MG63 (cell line): ENCODE results near the gene ROBO4. TPM values are rescaled to one million over a fixed set of nuclear protein-coding genes. Genes with fewer than 3 reads are reported as not detected.

Experiments used
- DNase-seq: peaks from one replicate; pipeline ENCODE4 v3.0.0-alpha.2; 2020
- H3K27me3 ChIP-seq: fragments of 250-450 bp; sonication (Bioruptor Pico); 2 replicates; pipeline ENCODE4 v1.5.1; 2020; ENCODE audit warnings: mild to moderate bottlenecking, moderate library complexity
- H3K36me3 ChIP-seq: fragments of 250-450 bp; sonication (Bioruptor Pico); 2 replicates; pipeline ENCODE4 v1.5.1; 2020; ENCODE audit warnings: mild to moderate bottlenecking, moderate library complexity
- H3K4me3 ChIP-seq: fragments of 250-450 bp; sonication (Bioruptor Pico); 2 replicates; pipeline ENCODE4 v1.5.1; 2020; ENCODE audit warnings: mild to moderate bottlenecking, moderate library complexity
- H3K9me3 ChIP-seq: fragments of 250-450 bp; sonication (Bioruptor Pico); 2 replicates; pipeline ENCODE4 v1.5.1; 2020; ENCODE audit warnings: mild to moderate bottlenecking, moderate library complexity
- total RNA-seq: library from RNA; depleted of rRNA; stranded (reverse); fragments of >200 nt; shearing (Covaris generic); gene quantifications from 2 replicates; pipeline ENCODE4 v1.2.3, GENCODE V29; 2014; ENCODE audit warnings: low replicate concordance

ROBO4 gene
- total RNA-seq, 1 experiment from 2014 or later, result 13.7 TPM

DNA sequence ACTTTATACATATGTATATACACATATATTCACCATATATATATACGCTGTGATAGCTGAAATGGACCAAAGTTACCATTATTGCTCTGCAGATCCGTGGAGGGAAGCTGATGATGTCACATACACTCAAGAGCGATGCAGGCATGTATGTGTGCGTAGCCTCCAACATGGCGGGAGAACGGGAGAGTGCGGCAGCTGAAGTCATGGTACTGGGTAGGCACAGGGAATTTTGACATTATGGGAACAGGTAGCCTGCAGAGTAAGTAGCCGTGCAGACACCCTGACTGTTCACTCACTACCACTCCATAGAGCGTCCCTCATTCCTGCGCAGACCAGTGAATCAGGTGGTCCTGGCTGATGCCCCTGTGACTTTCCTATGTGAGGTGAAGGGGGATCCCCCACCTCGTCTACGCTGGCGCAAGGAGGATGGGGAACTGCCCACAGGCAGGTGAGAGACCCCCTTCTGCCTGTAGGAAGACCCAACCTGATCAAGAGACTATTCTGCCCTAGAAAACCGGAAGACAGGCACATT lies 27.7 kb downstream of the ROBO4 start:
- no peaks in the 10 kb centered on the region for H3K9me3 ChIP-seq
- H3K4me3 ChIP-seq, result no peak overlapping the region
- peaks cover 46% of the 10 kb centered on the region for H3K27me3 ChIP-seq
- DNase-seq, result no peak
- no peaks in the 10 kb centered on the region for H3K36me3 ChIP-seq

DNA sequence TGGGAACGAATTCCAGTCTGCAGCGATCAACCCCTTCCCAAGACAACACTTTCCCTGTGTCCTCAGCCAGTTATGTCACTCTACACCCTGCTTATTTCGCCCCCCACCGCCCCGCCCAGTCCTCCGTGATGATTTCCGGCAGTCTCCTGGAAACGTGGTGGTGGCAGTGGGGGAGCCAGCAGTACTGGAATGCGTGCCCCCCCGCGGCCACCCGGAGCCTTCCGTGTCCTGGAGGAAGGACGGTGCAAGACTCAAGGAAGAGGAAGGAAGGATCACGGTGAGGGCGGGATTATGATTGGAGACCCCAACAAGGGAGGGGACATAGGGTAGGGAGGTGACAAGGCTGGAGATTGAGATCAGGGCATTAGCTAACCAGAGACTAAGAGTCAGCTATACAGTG lies 28.3 kb downstream of the ROBO4 start:
- Histone ChIP-seq H3K27me3 (peaks cover 52% of the 10 kb centered on the region), H3K4me3 (no peak overlapping the region), H3K9me3 (no peaks in the 10 kb centered on the region), H3K36me3 (no peaks in the 10 kb centered on the region)
- DNase-seq, result no peak

DNA sequence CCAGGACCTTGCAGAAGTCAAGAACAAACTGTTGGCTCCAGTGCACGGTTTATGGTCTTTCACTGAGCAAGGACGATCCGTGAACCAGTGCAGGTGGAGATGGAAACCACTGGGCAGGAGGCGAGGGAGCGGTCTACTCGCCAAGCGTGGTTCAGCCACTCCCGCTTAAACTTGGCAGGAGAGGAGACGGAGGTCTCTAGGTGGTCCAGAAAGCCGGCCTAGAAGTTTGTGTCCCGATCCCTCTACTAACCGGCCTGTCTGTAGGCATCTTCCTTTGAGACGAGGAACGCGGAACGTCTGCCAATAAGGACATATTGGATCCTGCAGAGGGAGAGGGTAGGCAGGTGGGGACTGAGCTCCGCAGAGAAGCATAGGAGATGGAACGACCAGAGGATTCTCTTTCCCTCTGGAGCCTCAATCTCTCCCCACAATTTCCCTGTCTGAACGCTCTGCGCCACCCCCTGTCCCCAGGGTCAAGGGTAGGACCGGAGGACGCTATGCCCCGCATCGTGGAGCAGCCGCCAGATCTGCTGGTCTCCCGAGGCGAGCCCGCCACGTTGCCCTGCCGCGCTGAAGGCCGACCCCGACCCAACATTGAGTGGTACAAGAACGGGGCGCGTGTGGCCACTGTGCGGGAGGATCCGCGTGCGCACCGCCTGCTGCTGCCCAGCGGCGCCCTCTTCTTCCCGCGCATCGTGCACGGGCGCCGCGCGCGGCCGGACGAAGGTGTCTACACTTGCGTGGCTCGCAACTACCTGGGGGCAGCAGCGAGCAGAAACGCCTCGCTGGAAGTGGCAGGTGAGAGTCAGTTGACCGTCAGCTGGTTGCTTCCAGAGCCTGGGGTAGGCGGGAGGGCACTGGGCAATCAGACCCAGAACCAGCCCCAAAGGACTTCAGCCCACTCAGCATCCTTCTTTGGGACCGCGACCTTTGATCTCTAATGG lies 29.1 kb downstream of the ROBO4 start:
- Histone ChIP-seq H3K36me3 (no peaks in the 10 kb centered on the region), H3K27me3 (peaks cover 56% of the 10 kb centered on the region), H3K4me3 (no peak overlapping the region), H3K9me3 (no peaks in the 10 kb centered on the region)
- DNase-seq, result no peak

DNA sequence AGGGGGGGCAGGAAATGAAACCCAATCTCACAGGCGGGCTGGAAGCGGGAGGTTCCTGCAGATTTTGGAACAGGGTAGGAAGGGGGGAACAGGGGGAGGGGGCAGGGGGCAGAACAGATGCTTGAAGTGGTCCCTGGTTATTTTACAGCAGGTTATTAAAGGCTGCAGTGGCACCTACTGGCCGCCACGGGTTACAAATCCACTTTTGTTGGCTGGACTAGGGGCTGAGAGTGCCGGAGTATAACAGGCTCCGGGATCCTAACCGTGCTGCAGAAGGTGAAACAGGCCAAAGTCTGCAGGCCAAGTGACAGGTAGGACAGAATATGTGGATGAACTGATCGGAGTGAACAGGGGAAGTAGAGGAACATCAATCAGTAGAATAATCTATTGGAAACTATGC lies 30.0 kb downstream of the ROBO4 start:
- H3K27me3 ChIP-seq, result peaks cover 63% of the 10 kb centered on the region
- H3K9me3 ChIP-seq, result no peaks in the 10 kb centered on the region
- peak; percentile 37 for DNase-seq
- H3K36me3 ChIP-seq, result no peaks in the 10 kb centered on the region
- no peak overlapping the region for H3K4me3 ChIP-seq

DNA sequence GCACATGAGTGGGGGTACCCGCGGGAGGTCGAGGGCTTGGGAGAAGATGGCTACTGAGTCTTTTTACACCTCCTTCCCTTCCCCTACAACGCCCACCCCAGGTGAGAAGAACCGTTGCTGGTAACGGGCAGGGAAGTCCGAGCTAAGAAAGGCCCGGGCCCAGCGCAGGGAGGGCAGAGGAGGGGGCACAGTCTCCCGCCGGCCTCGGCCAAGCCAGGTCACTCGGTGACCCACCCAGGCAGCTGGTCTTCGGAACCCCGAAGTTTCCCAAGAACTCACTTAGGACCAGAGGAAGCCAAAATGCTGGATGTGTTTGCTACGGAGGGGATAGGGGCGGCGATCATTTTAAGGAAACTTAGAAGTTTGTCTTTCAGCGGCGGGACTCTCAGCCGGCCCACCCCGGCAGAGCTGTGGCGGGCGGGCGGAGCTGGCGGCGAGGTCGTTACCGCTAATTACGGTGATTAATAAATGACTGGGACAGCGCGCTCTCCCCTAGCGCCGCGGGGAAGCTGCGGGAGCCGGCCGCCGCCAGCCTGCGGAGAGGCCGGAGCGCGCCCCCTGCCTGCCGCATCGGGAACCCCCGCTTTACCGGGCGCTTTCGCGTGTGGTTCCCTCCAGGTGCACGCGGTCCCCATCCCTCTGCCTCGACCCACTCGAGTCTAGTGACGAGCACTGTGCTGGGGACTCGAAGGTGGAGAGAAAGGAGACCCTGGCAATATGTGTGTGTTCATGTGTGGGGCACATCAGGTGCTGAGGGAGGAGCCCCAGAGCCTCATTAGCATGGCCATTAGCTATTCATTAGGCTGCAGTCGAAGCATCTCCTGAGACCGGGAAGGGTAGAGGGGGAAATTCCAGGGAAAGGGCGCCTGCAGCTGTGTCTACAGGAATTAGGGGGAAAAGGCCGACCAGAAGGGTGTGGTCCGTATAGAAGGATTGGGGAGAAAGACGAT lies 31.5 kb downstream of the ROBO4 start:
- H3K36me3 ChIP-seq, result no peaks in the 10 kb centered on the region
- peak; percentile 49 for DNase-seq
- no peaks in the 10 kb centered on the region for H3K9me3 ChIP-seq
- H3K4me3 ChIP-seq, result peak overlapping the region; percentile 11; the same call in 1 of the 2 replicates
- H3K27me3 ChIP-seq, result peaks cover 66% of the 10 kb centered on the region

DNA sequence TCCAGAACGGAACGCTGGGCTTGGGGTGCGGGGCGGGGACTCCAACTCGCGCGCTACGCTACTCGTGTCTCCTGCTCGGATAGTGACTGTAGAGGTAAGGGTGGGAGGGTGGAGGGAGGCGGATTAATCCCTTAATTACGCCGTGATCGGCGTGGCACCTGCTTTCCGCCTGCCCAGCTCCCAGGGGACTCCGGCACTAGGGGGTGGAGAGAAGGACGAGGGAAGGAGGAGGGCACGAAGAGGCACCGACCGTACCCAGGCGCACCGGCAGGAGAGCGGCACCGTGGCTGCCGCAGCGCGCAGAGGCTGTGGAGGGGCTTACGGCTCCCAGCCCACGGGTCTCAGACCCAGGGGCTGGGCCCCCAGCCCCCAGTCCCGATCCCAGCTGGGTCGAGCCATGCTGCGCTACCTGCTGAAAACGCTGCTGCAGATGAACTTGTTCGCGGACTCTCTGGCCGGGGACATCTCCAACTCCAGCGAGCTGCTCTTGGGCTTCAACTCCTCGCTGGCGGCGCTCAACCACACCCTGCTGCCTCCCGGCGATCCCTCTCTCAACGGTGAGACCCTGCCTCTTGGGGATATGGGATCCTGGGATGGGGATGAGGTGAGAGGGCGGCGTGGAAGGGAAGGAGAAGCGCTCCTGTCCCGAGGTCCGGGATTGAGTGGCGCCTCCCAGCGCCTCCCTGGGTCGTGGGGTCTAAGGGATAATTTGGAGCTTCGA lies 32.3 kb downstream of the ROBO4 start, which contains the start of gene ROBO3:
ROBO3 (plus strand) TSS at position 252 of the 721 bp plus-strand sequence; CDS start at position 398, 146 bp downstream.
- DNase-seq, result no peak
- Histone ChIP-seq H3K4me3 (peak within 1 kb of the TSS; percentile 11; the same call in 1 of the 2 replicates), H3K27me3 (peaks cover 66% of the 10 kb centered on the region), H3K36me3 (no peaks in the 10 kb centered on the region), H3K9me3 (no peaks in the 10 kb centered on the region)

DNA sequence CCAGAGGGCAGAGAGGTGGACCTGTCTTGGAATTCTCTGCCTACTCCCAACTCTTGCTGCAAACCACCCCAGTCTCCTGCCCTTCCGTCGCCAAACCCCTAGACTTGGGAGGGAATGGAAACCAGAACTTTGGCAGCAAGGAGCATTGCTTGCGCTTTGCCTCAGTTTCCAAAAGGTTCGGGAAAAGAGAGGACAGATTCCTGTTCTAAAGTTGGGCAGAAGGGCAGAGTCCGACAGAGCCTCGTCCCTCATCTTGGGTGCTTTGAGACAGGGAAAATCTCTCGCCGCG lies 32.8 kb downstream of the ROBO4 start:
- peaks cover 64% of the 10 kb centered on the region for H3K27me3 ChIP-seq
- DNase-seq, result no peak

DNA sequence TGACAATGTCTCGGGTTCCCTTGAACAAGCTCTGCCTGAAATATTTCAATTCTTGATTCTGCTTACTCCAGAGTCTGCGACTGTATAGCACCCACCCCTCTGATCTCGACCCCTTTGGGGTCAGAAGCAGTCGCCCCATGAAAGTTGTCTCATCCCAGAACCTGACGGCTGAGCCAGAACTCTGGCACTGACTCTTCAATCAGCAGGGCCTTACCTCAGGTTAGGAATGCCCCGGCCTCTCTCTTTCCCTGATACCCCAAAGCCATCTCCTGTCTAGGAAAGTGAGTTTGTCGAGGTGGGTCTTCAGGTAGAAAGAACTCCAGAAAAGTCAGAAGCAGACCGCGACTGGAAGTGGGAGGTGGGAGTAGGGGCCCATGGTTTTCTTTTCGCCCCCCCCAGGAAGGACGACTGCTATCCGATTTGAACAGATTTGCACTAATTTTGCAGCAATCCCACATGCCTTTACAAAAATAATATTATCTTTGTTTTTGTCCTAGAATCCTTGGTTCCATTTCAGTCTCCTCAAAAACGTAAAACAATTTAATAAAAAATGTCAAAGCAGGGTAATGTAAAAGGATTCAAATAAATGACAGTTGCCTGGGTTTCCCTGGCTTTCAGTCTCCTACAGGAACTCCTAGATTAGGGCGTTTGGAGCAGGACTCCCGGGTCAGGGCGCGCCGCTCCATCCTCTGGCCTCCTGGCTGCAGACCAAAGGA lies 33.3 kb downstream of the ROBO4 start:
- Histone ChIP-seq H3K36me3 (no peaks in the 10 kb centered on the region), H3K4me3 (no peak overlapping the region), H3K27me3 (peaks cover 60% of the 10 kb centered on the region), H3K9me3 (no peaks in the 10 kb centered on the region)
- DNase-seq, result no peak

More for the DNA sequence above, 32.8 kb downstream of the ROBO4 start:
- Histone ChIP-seq H3K9me3 (no peaks in the 10 kb centered on the region), H3K4me3 (no peak overlapping the region), H3K36me3 (no peaks in the 10 kb centered on the region)

DNA sequence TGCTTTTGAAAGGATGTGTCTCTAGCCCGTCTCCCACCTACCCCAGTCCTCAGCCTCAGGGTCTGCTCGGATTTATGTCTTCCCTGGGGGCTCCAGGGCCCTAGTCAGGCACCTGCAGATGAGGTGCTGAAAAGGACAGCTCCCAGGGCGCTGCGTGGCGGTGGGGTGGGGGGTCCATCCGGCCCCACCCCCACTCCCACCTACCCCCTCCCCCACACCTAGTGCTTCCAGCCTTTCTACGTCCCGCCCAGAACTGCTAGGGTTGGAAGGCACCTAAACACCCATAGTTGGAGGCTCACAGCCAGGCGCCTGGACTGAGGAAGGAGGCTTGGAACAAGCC lies 33.9 kb downstream of the ROBO4 start:
- no peak for DNase-seq
- no peak overlapping the region for H3K4me3 ChIP-seq

DNA sequence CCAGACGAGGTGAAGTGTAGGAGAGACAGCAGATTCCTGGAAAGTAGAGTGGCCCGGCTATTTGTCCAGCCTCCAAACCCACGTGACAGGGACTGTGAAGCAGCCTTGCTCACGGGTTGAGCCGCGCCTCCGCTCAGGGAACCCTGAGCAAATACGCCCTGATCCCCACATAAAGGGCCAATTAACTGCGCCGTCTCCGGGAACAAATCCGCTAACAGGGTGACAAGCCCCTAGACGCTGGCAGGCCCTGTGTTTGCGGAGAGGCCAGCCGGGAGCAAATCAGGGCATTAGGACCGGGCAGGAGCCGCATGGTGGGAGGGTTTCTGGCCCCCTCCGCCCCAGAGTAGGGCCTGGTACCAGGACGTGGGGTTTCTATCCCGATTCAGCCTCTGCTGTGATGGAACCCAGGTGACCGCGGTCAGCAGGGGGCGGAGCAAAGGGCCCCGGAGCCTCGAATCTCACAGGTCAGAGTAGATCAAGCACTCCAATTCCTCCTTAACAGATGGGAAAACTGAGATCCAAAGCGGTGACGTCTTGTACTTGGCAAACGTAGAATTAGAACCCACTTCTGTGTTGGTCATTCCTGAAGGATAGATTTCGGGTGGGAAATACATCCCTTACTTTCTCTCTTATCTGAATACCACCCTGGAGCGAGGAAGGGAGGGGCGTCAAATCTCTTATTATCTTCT lies 34.4 kb downstream of the ROBO4 start:
- H3K27me3 ChIP-seq, result peaks cover 56% of the 10 kb centered on the region
- H3K4me3 ChIP-seq, result no peak overlapping the region
- no peaks in the 10 kb centered on the region for H3K9me3 ChIP-seq
- DNase-seq, result no peak
- H3K36me3 ChIP-seq, result no peaks in the 10 kb centered on the region

More for the DNA sequence above, 33.9 kb downstream of the ROBO4 start:
- Histone ChIP-seq H3K36me3 (no peaks in the 10 kb centered on the region), H3K9me3 (no peaks in the 10 kb centered on the region), H3K27me3 (peaks cover 57% of the 10 kb centered on the region)

DNA sequence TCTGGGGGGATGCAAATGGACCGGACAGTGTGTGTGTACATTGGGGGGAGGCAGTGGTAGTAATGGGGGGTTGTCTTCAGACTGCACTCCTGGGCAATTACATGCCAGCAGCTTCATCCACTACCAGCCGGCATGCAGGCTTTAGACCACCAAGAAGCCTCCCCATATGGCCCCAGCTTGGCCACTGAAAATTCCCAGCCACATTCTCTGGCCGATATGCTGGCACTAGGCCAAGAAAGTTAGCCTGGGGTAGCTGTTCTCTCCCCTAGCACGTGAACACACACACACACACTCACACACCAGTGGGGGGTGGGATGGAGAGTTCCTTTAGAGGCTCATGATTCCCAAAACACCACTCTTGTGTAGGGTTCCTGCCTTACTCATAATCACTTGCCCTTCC lies 36.0 kb downstream of the ROBO4 start:
- Histone ChIP-seq H3K27me3 (peaks cover 46% of the 10 kb centered on the region), H3K9me3 (no peaks in the 10 kb centered on the region), H3K4me3 (no peak overlapping the region), H3K36me3 (no peaks in the 10 kb centered on the region)
- no peak for DNase-seq

DNA sequence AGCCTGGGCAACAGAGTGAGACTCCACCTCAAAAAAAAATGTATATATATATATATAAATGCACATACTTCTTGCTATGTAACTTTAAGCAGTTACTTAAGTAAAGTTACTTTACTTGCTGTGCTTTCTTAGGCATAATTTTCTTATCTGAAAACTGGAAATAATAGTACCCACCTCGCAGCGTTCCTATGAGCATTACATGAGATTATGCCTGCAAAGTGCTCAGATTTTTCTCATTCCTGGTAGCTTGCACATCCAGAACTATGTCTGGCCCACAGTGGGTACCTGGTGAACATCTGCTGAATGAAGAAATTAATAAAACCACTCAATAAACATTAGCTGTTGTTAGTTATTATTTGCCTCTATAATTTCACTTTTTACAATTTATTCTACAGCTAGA lies 38.5 kb downstream of the ROBO4 start:
- no peak for DNase-seq
- Histone ChIP-seq H3K27me3 (peaks cover 21% of the 10 kb centered on the region), H3K9me3 (no peaks in the 10 kb centered on the region), H3K4me3 (no peak overlapping the region), H3K36me3 (no peaks in the 10 kb centered on the region)

DNA sequence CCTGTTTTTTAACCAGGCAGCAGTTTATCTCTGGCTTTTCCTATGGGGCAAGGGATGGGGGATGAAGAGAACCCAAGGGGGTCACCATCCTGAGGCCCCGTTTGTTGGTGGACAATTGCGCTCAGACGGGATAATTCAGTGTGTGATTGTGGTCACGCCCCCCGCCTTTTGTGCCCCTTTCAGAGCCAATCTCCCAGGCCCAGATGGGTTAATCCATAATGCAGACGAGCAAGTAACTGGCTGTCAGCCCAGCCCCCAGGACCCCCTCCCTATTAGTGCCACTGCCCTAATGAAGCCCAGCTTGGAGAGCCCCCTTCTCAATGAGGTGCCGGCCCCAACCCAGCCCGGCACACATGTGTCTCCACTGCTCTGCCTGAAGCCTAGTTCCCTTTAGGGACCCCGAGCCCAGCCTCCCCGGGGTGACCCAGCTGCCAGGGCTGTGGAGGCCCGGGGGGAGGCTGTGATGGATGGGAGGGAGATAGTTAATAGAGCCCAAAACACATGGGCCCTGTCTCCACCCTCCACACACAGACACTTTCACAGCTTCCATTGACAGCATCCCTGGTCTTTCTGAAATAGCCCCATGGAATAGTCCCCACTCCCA lies 51.5 kb downstream of the ROBO4 start:
- Histone ChIP-seq H3K4me3 (no peak overlapping the region), H3K9me3 (0 out of 2 replicates have a peak, but pooled peaks cover 2% of the 10 kb centered on the region), H3K27me3 (peaks cover 52% of the 10 kb centered on the region), H3K36me3 (no peaks in the 10 kb centered on the region)
- DNase-seq, result no peak

DNA sequence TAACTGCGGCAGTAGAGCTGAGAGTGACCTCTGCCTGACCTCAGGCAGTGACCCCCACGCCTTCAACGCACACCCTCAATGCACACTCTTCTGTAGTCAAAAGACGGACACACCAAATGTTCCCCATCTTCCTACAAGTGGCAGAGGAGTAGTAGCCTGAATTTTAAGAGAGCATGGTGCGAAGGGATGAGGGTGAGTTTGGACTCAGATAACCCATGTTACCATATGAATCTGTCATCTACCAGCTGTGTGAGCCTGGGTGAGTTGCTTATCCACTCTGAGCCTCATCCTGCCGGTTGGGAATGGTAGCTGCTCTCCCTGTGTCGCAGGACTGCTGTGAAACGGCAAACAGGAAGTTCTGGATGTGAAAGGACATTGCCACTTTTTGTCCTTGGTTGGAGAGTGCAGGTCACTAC lies 53.0 kb downstream of the ROBO4 start:
- H3K36me3 ChIP-seq, result no peaks in the 10 kb centered on the region
- H3K4me3 ChIP-seq, result no peak overlapping the region
- 0 out of 2 replicates have a peak, but pooled peaks cover 2% of the 10 kb centered on the region for H3K9me3 ChIP-seq
- no peak for DNase-seq
- H3K27me3 ChIP-seq, result peaks cover 44% of the 10 kb centered on the region

DNA sequence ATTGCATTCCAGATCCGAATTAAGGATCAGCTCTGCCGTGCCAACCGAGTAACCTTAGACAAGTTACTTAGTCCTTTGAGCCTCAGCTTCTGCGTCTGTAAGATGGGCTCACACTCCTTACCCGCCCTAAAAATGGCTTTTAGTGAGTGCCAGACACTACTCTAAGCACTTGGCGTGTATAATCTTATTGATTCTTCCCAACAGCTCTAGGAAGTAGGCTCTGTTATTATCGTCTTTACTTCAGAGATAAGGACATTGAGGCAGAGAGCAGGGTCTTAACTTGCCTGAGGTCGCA lies 54.1 kb downstream of the ROBO4 start:
- H3K36me3 ChIP-seq, result no peaks in the 10 kb centered on the region
- H3K27me3 ChIP-seq, result peaks cover 41% of the 10 kb centered on the region
- H3K9me3 ChIP-seq, result no peaks in the 10 kb centered on the region
- DNase-seq, result no peak
- no peak overlapping the region for H3K4me3 ChIP-seq
